Lower lobe of right lung (tissue), 2 donors: ENCODE results near the gene DYNC1H1. TPM values are rescaled to one million over a fixed set of nuclear protein-coding genes. Genes with fewer than 3 reads are reported as not detected.
"Not testable (repeated sequence)": the region's sequence is repeated elsewhere in the genome, so short reads cannot be mapped to it uniquely, and the experiment has no call there.

Experiments used
- ATAC-seq, 2 donors: fragments of 200-7000 bp; cut with Tn5 transposase; one replicate each; pipeline ENCODE4 v1.9.1; 2020 to 2022; ENCODE audit warnings: mild to moderate bottlenecking in 2 of 2, moderate library complexity in 2 of 2
- DNase-seq: peaks from one replicate; pipeline ENCODE4 v3.0.0-alpha.2; 2020
- H3K27ac ChIP-seq: fragments of 200-600 bp; one replicate; pipeline ENCODE4 v1.8.0; 2022
- H3K27me3 ChIP-seq: fragments of 200-600 bp; one replicate; pipeline ENCODE4 v1.8.0; 2022; ENCODE audit warnings: low read depth
- H3K36me3 ChIP-seq: fragments of 200-600 bp; one replicate; pipeline ENCODE4 v1.8.0; 2022; ENCODE audit warnings: mild to moderate bottlenecking
- H3K4me1 ChIP-seq: fragments of 200-600 bp; one replicate; pipeline ENCODE4 v1.8.0; 2022
- H3K4me3 ChIP-seq: fragments of 200-600 bp; one replicate; pipeline ENCODE4 v1.8.0; 2022; ENCODE audit warnings: mild to moderate bottlenecking
- H3K9me3 ChIP-seq: fragments of 200-600 bp; one replicate; pipeline ENCODE4 v1.8.0; 2022
- CTCF ChIP-seq: fragments of 200-600 bp; IDR thresholded peaks from one replicate; pipeline ENCODE4 v1.8.0; 2022; ENCODE audit warnings: antibody characterized with exemption, mild to moderate bottlenecking
- intact Hi-C: fragments of 100-400 bp; cut with DNase I; formaldehyde crosslinking; loops from one replicate; pipeline ENCODE4 v1.11.0; 2022
- total RNA-seq: library from RNA; stranded (reverse); fragmentation: NEBNext Ultra II Directional; extraction: Animal tissue kit (Norgen Biotek cat#: 25700); gene quantifications from one replicate; pipeline ENCODE4 v1.2.1, GENCODE V29; 2021
- donor health status: DM: no; HTN: yes; CAD: no; lungs with severe emphysema.

Gene DYNC1H1
- total RNA-seq, 1 donor from 2014 or later, result 437 TPM

- peaks cover 13% of the 10 kb centered on the region for H3K4me1 ChIP-seq
- ATAC-seq (peak; percentile 95 to 97), DNase-seq (peak; percentile 88)
- peak overlapping the region; percentile 16 for H3K4me3 ChIP-seq
- H3K27ac ChIP-seq, result peak overlapping the region; percentile 34
- no peaks in the 10 kb centered on the region for H3K27me3 ChIP-seq
- H3K9me3 ChIP-seq, result no peaks in the 10 kb centered on the region
- intact Hi-C loops, result no loop called here
- TF ChIP-seq CTCF, result peak; percentile 38
- no peaks in the 10 kb centered on the region for H3K36me3 ChIP-seq
Observed at GRCh38 chr14:102063109-102063807, 98.9 kb downstream of the DYNC1H1 start.

GRCh38 chr14:102063808-102064429 is 99.5 kb downstream of the DYNC1H1 start:
- DNase-seq (no peak), ATAC-seq (peak in 1 of 2 donors; percentile 20)
- Histone ChIP-seq H3K36me3 (no peaks in the 10 kb centered on the region), H3K4me1 (peaks cover 13% of the 10 kb centered on the region), H3K27me3 (no peaks in the 10 kb centered on the region), H3K4me3 (peak overlapping the region; percentile 16), H3K27ac (peak overlapping the region; percentile 34), H3K9me3 (no peaks in the 10 kb centered on the region)
- no peak for TF ChIP-seq CTCF
- intact Hi-C loops, result no loop called here

- H3K27ac ChIP-seq, H3K27me3 ChIP-seq, ATAC-seq, H3K36me3 ChIP-seq, DNase-seq, intact Hi-C loops, H3K9me3 ChIP-seq, H3K4me3 ChIP-seq: not testable (repeated sequence)
- H3K4me1 ChIP-seq, result peaks cover 13% of the 10 kb centered on the region
Observed at GRCh38 chr14:102064590-102064989, 100.2 kb downstream of the DYNC1H1 start.

- H3K4me1 ChIP-seq, result peaks cover 13% of the 10 kb centered on the region
- no peaks in the 10 kb centered on the region for H3K9me3 ChIP-seq
- ATAC-seq (no peak), DNase-seq (no peak)
- H3K36me3 ChIP-seq, result no peaks in the 10 kb centered on the region
- H3K27ac ChIP-seq, result no peak overlapping the region
- no peak overlapping the region for H3K4me3 ChIP-seq
- intact Hi-C loops, result no loop called here
- no peaks in the 10 kb centered on the region for H3K27me3 ChIP-seq
- TF ChIP-seq CTCF, result no peak
Observed at GRCh38 chr14:102066041-102066451, 101.7 kb downstream of the DYNC1H1 start.

GRCh38 chr14:102071283-102071998 is 107.1 kb downstream of the DYNC1H1 start:
- ATAC-seq, result no peak
- intact Hi-C loops, result no loop called here
- Histone ChIP-seq H3K27me3 (no peaks in the 10 kb centered on the region), H3K4me1 (no peaks in the 10 kb centered on the region), H3K36me3 (no peaks in the 10 kb centered on the region), H3K9me3 (no peaks in the 10 kb centered on the region), H3K27ac (no peak overlapping the region), H3K4me3 (no peak overlapping the region)
- TF ChIP-seq CTCF, result no peak
- DNase-seq, result no peak
